Measurements from ENCODE around the gene LUZP2. TPM values are rescaled to one million over a fixed set of nuclear protein-coding genes. Genes with fewer than 3 reads are reported as not detected.

The LUZP2 gene
- total and polyA plus RNA-seq, 2 of the 8 experiments (the other 6 are each of a cell fraction or from before 2014, with no cell fraction given): 0.79 to 1.5 TPM

- WGBS, 2 experiments (ENCODE audit: extremely low coverage in 1 of 2, insufficient coverage in 1 of 2, insufficient read length in 1 of 2, insufficient replicate concordance in 2 of 2, low coverage in 1 of 2, low lambda C conversion rate in 2 of 2, missing lambda C conversion rate in 1 of 2): 29% methylated on average over 2 of the region's 2 CpGs; no CpG with 5 or more reads in 1 of the 2 experiments
- CTCF ChIA-PET (ENCODE audit: partially characterized antibody): interaction anchor here (1.1 kb wide), 1 partner anchor 26 kb away, joined by 3 read pairs; the partner anchor contains the start of gene LUZP2
- TF ChIP-seq CTCF (IDR thresholded peaks at IDR 0.05; ENCODE audit: control extremely low read depth in 1 of 3, insufficient read depth in 1 of 3, low read depth in 1 of 3, low read length in 3 of 3): no peak
- no peak for TF ChIP-seq KDM4A (IDR thresholded peaks at IDR 0.05; ENCODE audit: low read depth, low read length, severe bottlenecking)
- no peak for TF ChIP-seq SAP30 (IDR thresholded peaks at IDR 0.05; ENCODE audit: insufficient read depth, insufficient replicate concordance, low read length)
- TF ChIP-seq YY1 (IDR thresholded peaks at IDR 0.05; ENCODE audit: low read depth, low read length): no peak
- no peak for TF ChIP-seq ZNF274 (IDR thresholded peaks at IDR 0.05; ENCODE audit: borderline replicate concordance, extremely low read depth, low read length)
- no peak for TF ChIP-seq EP300 (IDR thresholded peaks at IDR 0.05; ENCODE audit: borderline replicate concordance in 1 of 2, low read depth in 2 of 2, low read length in 2 of 2)
- TF ChIP-seq TBP (IDR thresholded peaks at IDR 0.05; ENCODE audit: low read depth, low read length): no peak
- TF ChIP-seq E2F6 (IDR thresholded peaks at IDR 0.05): no peak
- no peak for TF ChIP-seq ATF3 (IDR thresholded peaks at IDR 0.05; ENCODE audit: insufficient read depth, low read depth, low read length)
Observed at GRCh38 chr11:24471084-24471483, 25.8 kb upstream of the LUZP2 start.

More at GRCh38 chr11:24471084-24471483, 25.8 kb upstream of the LUZP2 start:
- Histone ChIP-seq H2BK12ac (ENCODE audit: low read depth, low read length) (no peak overlapping the region), H3K56ac (replicated peaks; ENCODE audit: insufficient read length, low read depth, low read length) (no peak overlapping the region), H2AK5ac (ENCODE audit: low read depth, low read length) (no peak overlapping the region), H4K91ac (replicated peaks; ENCODE audit: insufficient read length, low read length) (no peak overlapping the region), H3K27ac (ENCODE audit: low read depth, low read length) (no peak overlapping the region), H3K9ac (replicated peaks in 1 of 4; ENCODE audit: extremely low read depth in 1 of 4, low read depth in 3 of 4, low read length in 3 of 4) (no peak overlapping the region), H3K79me1 (ENCODE audit: low read depth, low read length) (no peaks in the 10 kb centered on the region), H2BK15ac (ENCODE audit: low read length) (no peak overlapping the region), H4K20me1 (replicated peaks in 1 of 2; ENCODE audit: control insufficient read depth in 1 of 2, insufficient read depth in 2 of 2, low read length in 2 of 2) (no peaks in the 10 kb centered on the region), H3K14ac (ENCODE audit: insufficient read length) (no peak overlapping the region), H3K4me1 (replicated peaks in 1 of 4; ENCODE audit: control insufficient read depth in 3 of 4, insufficient read depth in 4 of 4, low read length in 3 of 4) (no peaks in the 10 kb centered on the region), H2BK5ac (ENCODE audit: low read depth, low read length) (no peak overlapping the region), H2BK20ac (ENCODE audit: low read length) (no peak overlapping the region), H3K18ac (ENCODE audit: extremely low read depth, low read length) (no peak overlapping the region), H3K4me2 (ENCODE audit: insufficient read depth in 1 of 2, low read depth in 2 of 2, low read length in 2 of 2) (no peak overlapping the region), H3K4ac (replicated peaks; ENCODE audit: insufficient read length, low read depth, low read length) (no peak overlapping the region), H3K79me2 (ENCODE audit: control insufficient read depth in 1 of 2, insufficient read depth in 2 of 2, low read length in 2 of 2) (no peaks in the 10 kb centered on the region), H3K27me3 (replicated peaks in 1 of 4; ENCODE audit: control insufficient read depth in 3 of 4, extremely low read depth in 1 of 4, insufficient read depth in 3 of 4, low read length in 3 of 4) (no peaks in the 10 kb centered on the region), H3K23me2 (ENCODE audit: low read depth, low read length) (no peaks in the 10 kb centered on the region), H3K9me3 (ENCODE audit: insufficient read depth in 2 of 2, low read depth in 1 of 2, low read length in 1 of 2) (peaks cover 3 to 10% of the 10 kb centered on the region in 2 experiments; a peak in 1 of 4 replicates), H3K36me3 (ENCODE audit: control insufficient read depth in 2 of 4, insufficient read depth in 4 of 4, low read length in 3 of 4) (no peaks in the 10 kb centered on the region), H4K8ac (ENCODE audit: extremely low read depth, insufficient read depth, low read length) (no peak overlapping the region), H2AFZ (ENCODE audit: low read length) (no peak overlapping the region), H2BK120ac (replicated peaks; ENCODE audit: low read depth, low read length) (no peak overlapping the region), H4K5ac (ENCODE audit: insufficient read length, low read depth, low read length) (no peak overlapping the region), H3K4me3 (ENCODE audit: extremely low read depth in 1 of 4, insufficient read depth in 2 of 4, low read depth in 3 of 4, low read length in 4 of 4) (no peak overlapping the region), H3K23ac (ENCODE audit: insufficient read length) (no peak overlapping the region)
- POLR2A ChIA-PET (ENCODE audit: partially characterized antibody): no interaction called here
- no peak for DNase-seq (ENCODE audit: low read depth in 1 of 2, low spot score in 2 of 2)
- FAIRE-seq: no peak

All from H1 (cell line).